Activated CD4-positive, CD25-positive, alpha-beta regulatory T cell treated with anti-CD3 and anti-CD28 coated beads, Interleukin-2, amount 50 U/mL, for 16 hours (primary cell): ENCODE results near the gene RNF14.
"Not testable (repeated sequence)": the region's sequence is repeated elsewhere in the genome, so short reads cannot be mapped to it uniquely, and the experiment has no call there.

Experiments
- DNase-seq: peaks from one replicate; pipeline ENCODE4 v3.0.0-alpha.2; 2020; ENCODE audit warnings: low read depth, low spot score

The RNF14 gene

DNA sequence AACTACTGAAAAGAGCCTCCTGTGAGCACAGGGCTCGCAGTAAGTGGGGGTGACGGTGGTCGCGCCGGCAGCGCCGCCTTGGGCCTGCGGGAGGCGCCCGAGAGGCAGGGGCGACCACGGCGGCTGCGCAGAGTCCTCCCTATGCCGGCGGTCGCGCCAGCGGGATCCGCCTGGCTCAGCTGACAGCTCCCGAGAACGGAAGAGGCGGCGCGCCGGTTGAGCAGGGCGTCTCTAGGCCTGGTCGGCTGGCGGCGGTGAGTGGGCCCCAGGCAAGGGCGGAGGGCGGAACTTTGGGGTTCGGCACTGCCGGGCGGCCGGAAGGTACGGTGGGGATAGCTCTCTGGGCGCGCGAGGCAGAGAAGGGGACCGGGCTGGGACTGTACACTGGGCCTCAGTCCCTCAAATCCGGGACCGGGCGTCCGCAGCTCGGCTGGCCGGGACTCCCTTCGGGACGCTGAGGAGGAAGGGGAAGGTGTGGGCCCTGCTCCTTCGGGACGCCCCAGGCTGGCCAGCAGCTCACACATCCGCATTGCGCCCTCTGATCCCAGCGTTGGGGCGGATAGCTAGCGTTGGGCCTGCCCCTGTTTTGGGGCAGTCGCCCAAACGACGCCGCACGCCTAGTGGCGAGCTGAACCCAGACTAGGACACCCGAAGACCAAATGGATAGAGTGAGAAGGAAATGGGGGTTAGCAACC is at the start of gene RNF14:
TSS of gene RNF14 (plus strand) at position 192 of the 695 bp plus-strand sequence. CDS start 4,484 bp downstream, outside the sequence.
- peak; percentile 84 for DNase-seq

DNA sequence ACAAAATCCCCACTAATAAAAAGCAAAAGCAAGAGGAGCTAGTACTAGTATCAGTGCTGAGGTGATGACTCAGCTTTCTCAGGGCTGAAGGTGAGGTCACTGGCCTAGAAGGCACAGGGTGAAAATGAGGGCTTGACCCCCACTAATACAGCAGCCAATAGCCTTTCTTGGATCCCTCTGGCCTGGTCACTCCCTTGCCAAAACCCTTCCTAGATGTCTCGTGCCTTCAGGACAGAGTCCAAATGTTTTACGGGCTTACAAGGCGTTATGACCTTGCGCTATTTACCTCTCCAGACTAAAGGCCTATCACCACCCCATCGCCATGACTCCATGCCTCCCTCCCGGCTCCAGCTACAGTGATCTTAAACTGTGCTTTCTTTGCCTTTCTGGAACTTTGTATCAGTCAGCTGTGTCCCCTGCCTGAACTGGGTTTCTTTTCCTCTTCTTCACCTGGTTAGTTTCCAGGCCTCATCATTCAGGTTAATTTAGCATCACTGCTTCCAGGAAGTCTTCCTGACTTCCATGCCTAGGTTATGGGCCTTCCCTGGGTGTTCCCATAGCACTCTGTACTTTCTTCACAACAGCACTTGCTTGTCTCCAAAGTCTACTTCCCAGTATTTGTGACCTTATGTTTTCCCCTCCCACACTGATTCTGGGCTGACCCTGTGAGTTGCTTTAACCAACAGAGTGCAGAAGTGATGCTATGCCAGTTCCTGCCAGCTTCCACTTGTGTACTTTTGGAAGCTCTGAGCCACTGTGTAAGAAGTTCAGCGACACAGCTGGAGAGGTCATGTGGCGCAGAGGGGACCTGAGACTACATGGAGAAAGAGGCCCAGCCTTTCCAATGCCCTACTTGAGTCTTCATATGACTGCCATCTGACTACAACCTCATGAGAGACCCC is 49.4 kb upstream of the RNF14 start:
- no peak for DNase-seq

DNA sequence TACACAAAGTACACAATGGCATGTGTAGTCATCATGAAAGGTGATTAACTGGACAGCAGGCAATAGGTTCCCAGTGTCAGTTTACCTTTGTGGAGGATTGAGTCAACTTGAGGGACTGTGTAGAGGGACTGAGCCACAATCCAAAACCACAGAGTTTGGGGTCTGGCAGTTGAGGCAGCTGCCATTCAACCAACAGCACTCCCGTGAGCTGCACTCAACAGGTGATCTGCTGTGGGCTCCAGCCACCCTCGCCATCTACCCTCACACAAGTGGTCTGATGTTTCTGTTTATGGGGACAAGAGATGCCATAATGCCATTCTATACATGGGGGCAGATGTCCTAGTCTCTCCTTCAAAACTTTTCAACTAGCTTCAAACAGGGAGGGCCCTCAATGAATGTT is 48.1 kb upstream of the RNF14 start:
- no peak for DNase-seq

- DNase-seq = not testable (repeated sequence)
Measured at GRCh38 chr5:141922827-141923447, 46.0 kb upstream of the RNF14 start.

- peak; percentile 86 for DNase-seq
Measured at GRCh38 chr5:141923448-141924313, 45.2 kb upstream of the RNF14 start, which contains the start of gene DELE1. Gene DELE1, plus strand, starts transcription at chr5:141923871. Its CDS starts 71 bp downstream, at chr5:141923942.

DNA sequence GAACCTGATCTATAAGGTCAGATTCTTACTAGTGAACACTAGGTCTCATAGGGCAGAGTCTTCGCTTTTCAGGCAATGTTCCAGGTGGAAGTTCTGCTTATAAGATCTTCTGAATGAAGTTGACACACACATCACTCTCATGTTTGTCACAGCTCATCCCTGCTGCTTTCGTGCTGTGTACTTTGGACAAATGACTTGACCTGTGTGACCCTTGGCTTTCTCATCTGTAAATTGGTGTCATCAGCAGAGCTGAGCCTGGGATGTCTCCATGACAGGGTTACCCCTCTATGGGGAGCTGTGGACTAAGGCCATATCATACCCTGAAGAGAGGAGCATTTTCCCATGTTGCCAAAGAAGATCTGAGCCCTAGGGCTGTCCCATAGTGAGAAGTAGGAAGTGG is 42.5 kb upstream of the RNF14 start:
- no peak for DNase-seq

DNA sequence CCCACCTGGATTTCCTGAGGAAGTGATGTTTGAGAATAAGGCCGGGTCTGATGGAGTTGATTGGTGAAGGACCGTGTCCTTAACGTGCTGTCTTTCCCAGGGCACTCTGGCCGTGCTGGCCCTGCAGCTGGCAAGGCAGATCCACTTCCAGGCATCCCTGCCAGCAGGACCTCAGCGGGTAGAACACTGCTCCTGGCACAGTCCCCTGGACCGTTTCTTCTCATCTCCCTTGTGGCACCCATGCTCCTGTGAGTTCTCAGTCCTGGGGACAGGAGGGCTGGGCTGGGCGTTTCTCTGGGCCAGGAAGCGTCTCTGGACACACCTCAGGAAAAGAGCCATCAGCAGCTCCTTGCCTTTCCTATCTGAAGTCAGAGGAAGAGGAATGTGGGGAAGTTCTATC is 40.9 kb upstream of the RNF14 start:
- DNase-seq = no peak

DNA sequence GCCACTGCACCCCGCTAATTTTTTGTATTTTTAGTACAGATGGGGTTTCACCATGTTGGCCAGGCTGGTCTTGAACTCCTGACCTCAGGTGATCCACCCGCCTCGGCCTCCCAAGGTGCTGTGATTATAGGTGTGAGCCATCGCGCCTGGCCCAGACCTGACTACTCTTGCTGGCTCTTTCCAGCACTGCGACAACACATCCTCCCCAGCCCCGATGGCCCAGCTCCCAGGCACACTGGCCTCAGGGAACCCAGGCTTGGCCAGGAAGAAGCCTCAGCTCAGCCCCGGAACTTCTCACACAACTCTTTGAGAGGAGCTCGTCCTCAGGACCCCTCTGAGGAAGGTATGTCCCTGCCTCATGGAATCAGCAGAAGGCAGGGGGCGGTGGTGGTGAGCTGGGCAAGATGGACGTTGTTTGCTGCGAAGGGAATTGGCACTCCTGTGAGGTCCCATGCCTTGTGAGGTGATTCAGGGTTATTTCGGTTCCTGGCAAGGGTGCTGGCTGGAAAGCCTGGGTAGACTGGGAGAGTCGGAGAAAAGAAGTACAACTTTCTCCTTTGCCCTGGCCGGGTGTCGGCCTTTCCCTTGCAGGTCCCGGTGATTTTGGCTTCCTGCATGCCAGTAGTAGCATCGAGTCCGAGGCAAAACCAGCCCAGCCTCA is 39.4 kb upstream of the RNF14 start:
- no peak for DNase-seq

- no peak for DNase-seq
Measured at GRCh38 chr5:141931694-141932093, 37.2 kb upstream of the RNF14 start.

DNA sequence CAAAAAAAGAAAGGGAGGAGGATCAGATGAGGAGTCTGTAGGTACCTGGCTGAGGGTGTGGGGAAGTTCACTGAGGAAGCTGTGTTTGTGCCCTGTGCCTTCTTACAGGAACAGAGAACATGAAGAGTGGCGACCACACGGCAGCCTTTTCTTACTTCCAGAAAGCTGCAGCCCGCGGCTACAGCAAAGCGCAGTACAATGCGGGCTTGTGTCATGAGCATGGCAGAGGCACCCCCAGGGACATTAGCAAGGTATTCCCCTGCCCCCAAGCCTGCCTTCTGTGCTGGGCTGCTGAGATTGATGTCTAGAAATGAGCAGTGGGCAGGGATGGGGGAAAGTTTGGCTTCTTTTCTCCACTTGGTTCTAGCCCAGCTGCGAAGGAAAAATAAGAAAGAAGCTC is 35.8 kb upstream of the RNF14 start:
- DNase-seq = no peak

DNA sequence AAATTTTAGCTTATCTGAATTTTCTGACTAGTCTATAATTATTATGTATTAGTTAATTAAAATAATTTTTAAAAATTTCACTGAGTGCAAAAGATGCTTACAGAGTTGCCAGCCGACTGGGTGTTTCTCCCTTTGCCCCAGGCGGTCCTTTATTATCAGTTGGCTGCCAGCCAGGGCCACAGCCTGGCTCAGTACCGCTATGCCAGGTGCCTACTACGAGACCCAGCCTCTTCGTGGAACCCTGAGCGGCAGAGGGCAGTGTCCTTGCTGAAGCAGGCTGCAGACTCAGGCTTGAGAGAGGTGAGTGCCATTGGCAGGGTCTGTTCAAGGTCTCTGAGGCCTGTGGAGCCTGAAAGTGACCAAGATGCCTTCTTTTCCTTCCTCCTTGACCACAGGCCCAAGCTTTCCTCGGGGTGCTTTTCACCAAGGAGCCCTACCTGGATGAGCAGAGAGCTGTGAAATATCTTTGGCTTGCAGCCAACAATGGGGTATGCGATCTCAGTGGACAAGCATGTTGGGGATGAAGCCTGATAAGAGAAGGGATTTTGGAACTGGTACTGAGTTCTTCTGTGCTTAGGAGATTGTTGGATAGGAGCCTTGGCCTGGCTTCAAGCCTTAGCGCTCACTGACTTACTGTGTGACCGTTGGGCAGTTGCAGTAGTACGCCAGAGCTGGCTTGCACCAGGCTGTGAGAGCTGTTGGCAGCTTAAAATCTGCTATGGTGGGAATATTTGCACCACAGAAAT is 34.6 kb upstream of the RNF14 start:
- DNase-seq = no peak

- DNase-seq = no peak
Measured at GRCh38 chr5:141935538-141935937, 33.4 kb upstream of the RNF14 start.

- no peak for DNase-seq
Measured at GRCh38 chr5:141940695-141941271, 28.1 kb upstream of the RNF14 start.

- DNase-seq = no peak
Measured at GRCh38 chr5:141941307-141941706, 27.6 kb upstream of the RNF14 start.

DNA sequence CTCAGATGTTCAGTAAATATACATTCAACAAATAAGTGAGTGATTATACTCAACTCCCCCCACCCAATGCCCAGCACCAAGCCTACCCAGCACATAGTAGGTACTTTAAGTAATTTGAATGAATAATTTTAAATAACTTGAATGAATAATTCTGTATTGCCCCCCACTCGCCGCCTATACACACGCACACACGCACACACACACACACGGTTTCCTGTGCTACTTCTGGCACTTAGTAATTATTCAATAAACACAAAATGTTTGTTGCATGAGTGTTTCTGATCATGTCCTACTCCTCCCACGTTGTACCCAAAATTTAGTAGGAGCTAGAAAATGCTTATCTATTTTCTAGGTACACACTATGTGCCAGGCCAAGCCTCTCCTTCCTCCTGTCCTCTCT is 27.1 kb upstream of the RNF14 start:
- DNase-seq = no peak

DNA sequence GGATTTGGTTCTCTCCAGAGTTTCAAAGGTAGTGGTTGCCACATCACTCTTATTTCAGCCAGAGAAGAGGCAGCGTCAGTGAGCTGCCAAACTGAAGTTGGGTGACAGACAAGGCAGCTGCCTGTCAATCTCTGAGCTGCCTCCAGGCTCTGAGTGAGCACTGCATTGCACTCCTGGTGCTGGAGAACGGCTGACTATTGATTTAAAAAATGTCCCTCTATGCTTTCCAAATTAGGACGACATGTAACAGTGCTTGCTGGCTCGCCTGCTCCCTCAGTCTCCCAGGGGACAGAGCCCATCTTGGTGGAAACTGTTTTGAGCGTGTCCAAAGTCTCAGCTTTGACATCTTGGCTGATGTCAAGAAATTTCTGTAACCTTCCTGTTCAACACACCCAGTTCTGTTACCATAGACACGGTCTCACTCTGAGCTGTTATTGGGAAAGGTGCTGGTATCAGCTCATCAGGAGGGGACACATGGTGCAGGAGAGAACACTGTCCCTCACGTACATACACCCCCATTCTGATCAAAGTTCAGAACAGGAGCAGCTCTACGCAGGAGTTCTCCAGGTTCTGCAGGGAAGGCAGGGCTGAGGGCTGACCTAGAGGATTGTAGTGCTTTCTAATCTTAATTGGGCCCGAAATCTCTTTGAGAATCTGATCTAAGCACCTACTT is 26.6 kb upstream of the RNF14 start:
- DNase-seq = no peak

DNA sequence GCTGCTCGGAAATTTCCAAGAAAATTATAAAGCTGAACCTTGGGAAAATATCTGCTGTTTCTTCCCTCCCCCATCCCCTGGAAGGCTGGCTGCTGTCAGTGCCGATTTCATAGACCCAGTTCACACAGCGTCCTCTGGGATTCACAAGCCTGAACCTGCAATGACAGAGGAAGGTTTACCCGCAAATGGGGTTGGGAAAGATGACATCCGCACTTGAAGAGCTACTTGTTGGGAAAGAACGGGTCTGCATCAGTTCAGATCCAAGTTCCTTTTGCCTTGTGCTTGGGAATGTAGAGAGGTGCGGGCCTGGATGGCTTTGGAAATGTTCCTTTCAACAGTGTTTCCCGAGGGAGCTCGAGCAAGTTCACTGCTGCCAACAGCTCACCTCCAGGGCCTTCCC is 24.8 kb upstream of the RNF14 start:
- no peak for DNase-seq

DNA sequence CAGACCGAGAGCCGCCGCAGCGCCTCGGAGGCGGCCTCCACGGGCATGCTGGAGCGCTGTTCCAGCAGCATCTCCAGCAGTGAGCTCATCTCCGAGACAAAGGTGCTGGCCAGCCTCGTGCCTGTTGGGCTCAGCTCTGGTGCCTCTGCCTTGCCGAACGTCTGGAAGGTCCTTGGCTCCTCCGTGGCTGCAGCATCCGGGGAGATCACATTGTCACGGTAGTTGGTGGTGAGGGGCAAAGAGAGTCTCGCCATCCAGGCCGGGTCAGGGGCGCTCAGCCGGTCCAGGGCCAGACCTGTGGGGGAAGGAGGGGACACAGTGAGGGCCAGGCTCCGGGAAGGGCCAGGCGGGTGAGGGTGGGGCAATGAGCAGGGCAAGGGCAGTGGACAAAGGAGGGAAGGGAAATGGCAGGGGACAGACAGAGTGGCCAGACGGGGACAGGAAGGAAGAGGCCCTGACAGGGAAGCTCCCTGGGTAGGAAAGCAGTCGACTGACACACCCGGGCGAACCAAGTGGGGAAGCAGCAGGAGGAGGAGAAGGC is 23.3 kb upstream of the RNF14 start:
- DNase-seq = no peak

- no peak for DNase-seq
Measured at GRCh38 chr5:141947316-141947715, 21.6 kb upstream of the RNF14 start.
